Astrocyte of the spinal cord (primary cell): Measurements from ENCODE around the gene FKBP4.

ENCODE experiments used
- DNase-seq: peaks from one replicate; pipeline ENCODE4 v3.0.0; 2011; ENCODE audit warnings: low read depth, low spot score
- H3K4me3 ChIP-seq: 2 replicates; pipeline ENCODE4 v1.5.1; 2011; ENCODE audit warnings: low read depth, mild to moderate bottlenecking, low read length, moderate library complexity
- in situ Hi-C: cut with HindIII; loops from 2 replicates; pipeline ENCODE4 v1.10.0; 2017; ENCODE audit warnings: low sequenced_read_pairs
- TF ChIP-seq, protein P1 (sequence below): IDR thresholded peaks from 2 replicates; pipeline ENCODE4 v1.5.1; 2012; ENCODE audit warnings: low read depth, mild to moderate bottlenecking, low read length, inconsistent platforms

The FKBP4 gene

DNA sequence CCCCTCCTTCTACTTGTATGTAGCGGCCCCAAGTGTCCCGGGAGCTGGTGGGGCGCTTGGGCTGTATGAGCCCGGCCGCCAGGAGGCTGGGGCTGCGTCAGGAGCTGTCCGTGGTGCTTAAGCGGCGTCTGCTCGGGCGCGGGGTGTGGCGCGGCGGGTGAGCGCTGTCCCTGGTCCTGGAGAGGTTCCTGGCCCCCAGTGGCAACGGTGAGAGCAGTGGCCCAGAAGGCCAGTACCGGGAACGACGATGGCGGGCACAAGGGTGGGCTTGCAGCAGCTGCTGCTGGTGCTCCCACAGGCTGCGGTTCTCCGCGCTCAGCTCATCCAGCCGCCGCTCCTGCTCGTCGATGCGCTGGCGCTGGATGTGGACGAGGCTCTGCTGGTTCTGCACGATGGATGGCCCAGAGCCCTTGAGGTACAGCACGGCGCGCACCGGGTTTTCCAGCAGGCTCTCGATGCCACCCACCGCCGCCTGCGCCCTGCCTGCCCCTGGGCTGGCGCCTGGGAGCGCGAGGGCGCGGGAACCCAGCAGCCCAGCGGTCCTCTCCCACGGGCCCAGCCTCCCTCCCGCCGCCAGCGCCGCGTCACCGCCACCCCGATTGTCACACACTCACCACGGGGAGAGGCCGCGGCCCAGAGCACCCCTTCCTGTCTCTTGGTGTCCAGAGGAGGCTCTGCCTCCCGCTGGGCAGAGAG, 41.9 kb upstream of the FKBP4 start:
- TF ChIP-seq, protein P1, sequence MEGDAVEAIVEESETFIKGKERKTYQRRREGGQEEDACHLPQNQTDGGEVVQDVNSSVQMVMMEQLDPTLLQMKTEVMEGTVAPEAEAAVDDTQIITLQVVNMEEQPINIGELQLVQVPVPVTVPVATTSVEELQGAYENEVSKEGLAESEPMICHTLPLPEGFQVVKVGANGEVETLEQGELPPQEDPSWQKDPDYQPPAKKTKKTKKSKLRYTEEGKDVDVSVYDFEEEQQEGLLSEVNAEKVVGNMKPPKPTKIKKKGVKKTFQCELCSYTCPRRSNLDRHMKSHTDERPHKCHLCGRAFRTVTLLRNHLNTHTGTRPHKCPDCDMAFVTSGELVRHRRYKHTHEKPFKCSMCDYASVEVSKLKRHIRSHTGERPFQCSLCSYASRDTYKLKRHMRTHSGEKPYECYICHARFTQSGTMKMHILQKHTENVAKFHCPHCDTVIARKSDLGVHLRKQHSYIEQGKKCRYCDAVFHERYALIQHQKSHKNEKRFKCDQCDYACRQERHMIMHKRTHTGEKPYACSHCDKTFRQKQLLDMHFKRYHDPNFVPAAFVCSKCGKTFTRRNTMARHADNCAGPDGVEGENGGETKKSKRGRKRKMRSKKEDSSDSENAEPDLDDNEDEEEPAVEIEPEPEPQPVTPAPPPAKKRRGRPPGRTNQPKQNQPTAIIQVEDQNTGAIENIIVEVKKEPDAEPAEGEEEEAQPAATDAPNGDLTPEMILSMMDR, result peak; percentile 52
- H3K4me3 ChIP-seq, result no peak overlapping the region
- peak; percentile 68 for DNase-seq
- in situ Hi-C loops, result no loop called here

GRCh38 chr12:2753536-2753935, 41.2 kb upstream of the FKBP4 start:
- no peak overlapping the region for H3K4me3 ChIP-seq
- TF ChIP-seq, protein P1, result no peak
- in situ Hi-C loops, result no loop called here
- DNase-seq, result no peak

DNA sequence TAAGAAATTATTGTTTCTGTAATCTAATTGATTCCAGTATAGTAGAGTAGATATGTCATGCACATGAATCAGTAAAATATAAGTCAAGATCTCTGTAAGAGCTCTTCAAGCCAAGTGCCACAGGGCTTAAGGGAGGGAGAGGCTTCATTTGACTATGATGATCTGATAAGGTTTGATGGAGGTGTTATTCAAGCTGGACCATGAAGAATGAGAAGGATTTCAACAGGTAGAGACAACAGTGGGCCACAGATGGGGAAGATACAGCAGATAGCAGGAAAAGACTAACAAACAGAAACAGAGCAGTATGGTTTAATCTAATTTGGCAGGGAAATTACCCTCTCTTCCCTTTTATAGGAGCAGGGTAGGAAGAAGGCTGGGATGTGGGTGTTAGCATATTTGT, 40.6 kb upstream of the FKBP4 start:
- no peak overlapping the region for H3K4me3 ChIP-seq
- in situ Hi-C loops, result no loop called here
- DNase-seq, result no peak
- TF ChIP-seq, protein P1, result no peak

GRCh38 chr12:2756756-2757155, 38.0 kb upstream of the FKBP4 start:
- no peak for DNase-seq
- TF ChIP-seq, protein P1, result no peak
- in situ Hi-C loops, result no loop called here
- H3K4me3 ChIP-seq, result no peak overlapping the region

- TF ChIP-seq, protein P1, result no peak
- in situ Hi-C loops, result no loop called here
- H3K4me3 ChIP-seq, result no peak overlapping the region
- DNase-seq, result no peak
Measured at GRCh38 chr12:2759733-2760132, 35.0 kb upstream of the FKBP4 start.

DNA sequence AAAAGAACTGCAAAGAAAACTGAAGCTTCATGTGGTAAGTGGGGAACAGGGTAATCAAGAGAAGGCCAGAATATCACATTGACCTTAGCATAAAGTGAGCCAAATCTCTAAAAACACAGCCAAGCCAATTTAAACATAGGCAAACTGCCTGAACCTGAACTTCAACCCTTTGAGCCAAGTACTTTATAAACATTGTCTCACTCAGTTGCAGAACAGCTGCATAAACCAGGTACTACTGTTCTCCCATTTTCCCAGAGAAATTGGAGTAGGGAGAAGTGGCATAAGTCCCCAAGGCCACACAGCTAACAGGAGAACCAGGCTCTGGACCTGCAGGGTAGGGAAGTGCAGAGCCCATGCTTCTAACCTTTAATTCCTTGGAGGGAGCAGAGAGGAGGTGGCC, 30.4 kb upstream of the FKBP4 start:
- TF ChIP-seq, protein P1, result no peak
- in situ Hi-C loops, result no loop called here

More for the DNA sequence above, 30.4 kb upstream of the FKBP4 start:
- no peak overlapping the region for H3K4me3 ChIP-seq
- DNase-seq, result no peak
